ENCODE measurements around the gene FNBP1. TPM values are rescaled to one million over a fixed set of nuclear protein-coding genes. Genes with fewer than 3 reads are reported as not detected.
"Not testable (repeated sequence)": the region's sequence is repeated elsewhere in the genome, so short reads cannot be mapped to it uniquely, and the experiment has no call there.

FNBP1 gene
- total RNA-seq, 1 experiment from 2014 or later: 30.8 TPM

DNA sequence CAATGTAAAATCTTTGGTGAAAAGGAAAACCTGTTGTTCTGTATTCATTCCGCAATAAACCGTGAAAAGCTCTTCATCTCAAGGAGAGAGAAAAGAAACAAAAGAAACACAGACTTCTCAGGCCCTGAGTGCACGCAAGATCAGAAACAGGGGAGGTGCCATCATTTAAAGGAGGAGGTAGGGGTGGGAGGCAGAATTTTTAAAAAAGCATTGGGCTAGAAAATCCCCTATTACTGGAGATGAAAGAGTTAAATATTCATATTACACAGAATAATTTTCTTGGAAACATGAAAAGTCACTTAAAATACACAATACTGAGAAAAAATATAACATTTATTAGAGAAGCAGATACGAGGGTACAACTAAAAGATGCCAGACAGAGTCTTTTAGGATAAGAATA is 151.4 kb downstream of the FNBP1 start:
- ChIA-PET POLR2A (ENCODE audit: unreplicated experiment) (no interaction called here), CTCF (no interaction called here)
- Histone ChIP-seq H3K4me2 (ENCODE audit: low read length) (no peak overlapping the region), H3K79me2 (ENCODE audit: low read length) (no peaks in the 10 kb centered on the region), H3K9me3 (ENCODE audit: low read length) (no peaks in the 10 kb centered on the region), H3K4me1 (ENCODE audit: insufficient read depth, low read length) (no peaks in the 10 kb centered on the region; the same call in 1 of the 2 replicates), H2AFZ (ENCODE audit: low read length) (no peak overlapping the region), H4K20me1 (ENCODE audit: low read length) (no peaks in the 10 kb centered on the region), H3K27ac (ENCODE audit: low read length) (no peak overlapping the region), H3F3A (ENCODE audit: low read length, unreplicated experiment) (no peaks in the 10 kb centered on the region), H3K9ac (ENCODE audit: low read length) (no peak overlapping the region), H3K9me2 (replicated peaks; ENCODE audit: low read length) (no peaks in the 10 kb centered on the region), H3K27me3 (ENCODE audit: low read length) (no peaks in the 10 kb centered on the region), H3K4me3 (ENCODE audit: low read length) (no peak overlapping the region), H3K36me3 (ENCODE audit: low read depth, low read length) (peaks cover 7% of the 10 kb centered on the region; the same call in 1 of the 2 replicates)
- BruUV-seq (replicated peaks): no TSS peak
- TF ChIP-seq EZH2phosphoT487 (IDR thresholded peaks at IDR 0.05; ENCODE audit: borderline replicate concordance, low read length): no peak
- no peak for TF ChIP-seq EZH2 (IDR thresholded peaks at IDR 0.05; ENCODE audit: low read length, unreplicated experiment)
- intact Hi-C loops (cut with micrococcal nuclease): no loop called here
- DNase-seq (no peak), ATAC-seq (no peak)

GRCh38 chr9:129890718-129891299 is 152.2 kb downstream of the FNBP1 start:
- H3K4me1 ChIP-seq (ENCODE audit: insufficient read depth, low read length); H4K20me1 ChIP-seq (ENCODE audit: low read length); H2AFZ ChIP-seq (ENCODE audit: low read length); H3K9me2 ChIP-seq (replicated peaks; ENCODE audit: low read length); DNase-seq; CTCF ChIA-PET; H3K36me3 ChIP-seq (ENCODE audit: low read depth, low read length); H3K4me2 ChIP-seq (ENCODE audit: low read length); H3F3A ChIP-seq (ENCODE audit: low read length, unreplicated experiment); H3K27ac ChIP-seq (ENCODE audit: low read length); POLR2A ChIA-PET (ENCODE audit: unreplicated experiment); H3K9ac ChIP-seq (ENCODE audit: low read length); H3K9me3 ChIP-seq (ENCODE audit: low read length); ATAC-seq; BruUV-seq (replicated peaks); H3K79me2 ChIP-seq (ENCODE audit: low read length); intact Hi-C loops (cut with micrococcal nuclease); H3K27me3 ChIP-seq (ENCODE audit: low read length); H3K4me3 ChIP-seq (ENCODE audit: low read length): not testable (repeated sequence)

DNA sequence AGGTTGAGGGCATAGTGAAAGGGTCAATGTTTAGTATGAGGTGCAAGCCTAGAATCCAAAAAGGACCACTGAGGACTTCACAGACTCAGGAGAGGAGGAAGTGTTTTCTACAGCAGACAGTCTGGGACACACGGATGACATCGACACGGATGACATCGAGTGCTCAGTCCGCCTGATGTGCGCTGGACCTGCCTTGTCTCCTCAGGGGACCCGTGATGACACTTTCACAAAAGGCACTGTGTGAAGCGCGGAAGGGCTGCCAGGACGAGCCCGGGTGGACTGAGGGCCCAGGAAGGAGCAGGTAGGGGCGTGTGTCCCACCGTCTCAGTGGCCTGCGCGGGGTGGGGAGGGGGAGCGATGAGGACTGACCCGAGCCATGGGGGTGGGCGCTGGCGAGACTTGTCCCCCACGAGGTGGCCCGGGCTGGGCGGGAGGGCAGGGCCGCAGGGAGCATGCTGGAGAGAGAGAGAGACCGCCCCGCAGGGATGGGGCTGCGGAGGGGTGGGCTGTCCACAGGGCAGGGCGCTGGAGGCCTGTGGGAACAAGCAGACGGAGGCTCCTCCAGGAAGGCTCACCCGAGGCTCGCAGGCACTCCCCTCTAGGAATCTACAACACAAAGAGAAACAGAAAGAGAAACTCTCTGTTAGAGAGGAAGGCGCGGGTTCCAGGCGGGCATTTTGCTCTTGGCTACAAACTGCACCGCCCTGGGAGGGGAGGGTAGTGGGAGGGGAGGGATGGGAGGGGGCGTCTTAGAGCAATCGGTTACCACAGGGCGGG is 152.9 kb downstream of the FNBP1 start:
- H3K36me3 ChIP-seq (ENCODE audit: low read depth, low read length): peaks cover 4% of the 10 kb centered on the region; the same call in 1 of the 2 replicates
- ATAC-seq (no peak), DNase-seq (no peak)
- H4K20me1 ChIP-seq (ENCODE audit: low read length): no peaks in the 10 kb centered on the region
- no peaks in the 10 kb centered on the region for H3K79me2 ChIP-seq (ENCODE audit: low read length)
- POLR2A ChIA-PET (ENCODE audit: unreplicated experiment): no interaction called here
- H3K9ac ChIP-seq (ENCODE audit: low read length): no peak overlapping the region
- TF ChIP-seq EZH2phosphoT487 (IDR thresholded peaks at IDR 0.05; ENCODE audit: borderline replicate concordance, low read length): no peak
- TF ChIP-seq, protein P1, sequence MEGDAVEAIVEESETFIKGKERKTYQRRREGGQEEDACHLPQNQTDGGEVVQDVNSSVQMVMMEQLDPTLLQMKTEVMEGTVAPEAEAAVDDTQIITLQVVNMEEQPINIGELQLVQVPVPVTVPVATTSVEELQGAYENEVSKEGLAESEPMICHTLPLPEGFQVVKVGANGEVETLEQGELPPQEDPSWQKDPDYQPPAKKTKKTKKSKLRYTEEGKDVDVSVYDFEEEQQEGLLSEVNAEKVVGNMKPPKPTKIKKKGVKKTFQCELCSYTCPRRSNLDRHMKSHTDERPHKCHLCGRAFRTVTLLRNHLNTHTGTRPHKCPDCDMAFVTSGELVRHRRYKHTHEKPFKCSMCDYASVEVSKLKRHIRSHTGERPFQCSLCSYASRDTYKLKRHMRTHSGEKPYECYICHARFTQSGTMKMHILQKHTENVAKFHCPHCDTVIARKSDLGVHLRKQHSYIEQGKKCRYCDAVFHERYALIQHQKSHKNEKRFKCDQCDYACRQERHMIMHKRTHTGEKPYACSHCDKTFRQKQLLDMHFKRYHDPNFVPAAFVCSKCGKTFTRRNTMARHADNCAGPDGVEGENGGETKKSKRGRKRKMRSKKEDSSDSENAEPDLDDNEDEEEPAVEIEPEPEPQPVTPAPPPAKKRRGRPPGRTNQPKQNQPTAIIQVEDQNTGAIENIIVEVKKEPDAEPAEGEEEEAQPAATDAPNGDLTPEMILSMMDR (conservative IDR thresholded peaks at IDR 0.05; ENCODE audit: low read depth, low read length): no peak
- no peak for TF ChIP-seq EZH2 (IDR thresholded peaks at IDR 0.05; ENCODE audit: low read length, unreplicated experiment)
- no peak overlapping the region for H3K27ac ChIP-seq (ENCODE audit: low read length)
- no TSS peak for BruUV-seq (replicated peaks)
- H3K9me3 ChIP-seq (ENCODE audit: low read length): no peaks in the 10 kb centered on the region
- CTCF ChIA-PET: no interaction called here
- peaks cover 11% of the 10 kb centered on the region for H3K4me1 ChIP-seq (ENCODE audit: insufficient read depth, low read length)
- no peak overlapping the region for H2AFZ ChIP-seq (ENCODE audit: low read length)
- H3K4me2 ChIP-seq (ENCODE audit: low read length): no peak overlapping the region
- H3K27me3 ChIP-seq (ENCODE audit: low read length): no peaks in the 10 kb centered on the region
- H3K9me2 ChIP-seq (replicated peaks; ENCODE audit: low read length): no peaks in the 10 kb centered on the region
- intact Hi-C loops (cut with micrococcal nuclease): loop anchor here (5.0 kb wide), 1 partner anchor 152 kb away; the partner anchor contains the start of gene FNBP1
- no peak overlapping the region for H3K4me3 ChIP-seq (ENCODE audit: low read length)
- H3F3A ChIP-seq (ENCODE audit: low read length, unreplicated experiment): no peaks in the 10 kb centered on the region
